Naive thymus-derived CD8-positive, alpha-beta T cell (primary cell): ENCODE results near the gene P2RY11. TPM values are rescaled to one million over a fixed set of nuclear protein-coding genes. Genes with fewer than 3 reads are reported as not detected.

Experiments
- polyA plus RNA-seq, 3 donors: library from polyadenylated mRNA; unstranded; fragments of 300-500 nt; fragmentation: Illumina TruSeq; gene quantifications; one replicate each; pipeline ENCODE4 v1.2.3, GENCODE V29; 2021
- total RNA-seq, 8 experiments: library from RNA in 2 of 8; stranded (reverse) in 2 of 8; gene quantifications; one replicate each; pipeline ENCODE4 v1.2.3 and lab custom pipeline; 2021 to 2026

The P2RY11 gene
- total and polyA plus RNA-seq, 5 experiments from 2014 or later = 2.2 to 68.0 (median 4.2) TPM

Other genes starting within 250 kb of the P2RY11 start
- gene OLFM2, start 175.2 kb upstream of the P2RY11 start, total RNA-seq = 10 to 100 TPM; 14.5 to 14.8 TPM
- 10 to 100 TPM in 2 of 3 donors, 1 to 10 TPM in 1; 6.1 to 12.8 (median 11.2) TPM for gene OLFM2, start 175.2 kb upstream of the P2RY11 start, polyA plus RNA-seq
- not detected for gene COL5A3, start 101.2 kb upstream of the P2RY11 start, total RNA-seq
- not detected for gene COL5A3, start 101.2 kb upstream of the P2RY11 start, polyA plus RNA-seq
- not detected for gene RDH8, start 98.2 kb upstream of the P2RY11 start, total RNA-seq
- gene RDH8, start 98.2 kb upstream of the P2RY11 start, polyA plus RNA-seq = not detected
- gene SHFL, start 25.4 kb upstream of the P2RY11 start, total RNA-seq = 100 to 1,000 TPM; 109 to 113 TPM
- gene SHFL, start 25.4 kb upstream of the P2RY11 start, polyA plus RNA-seq = 10 to 100 TPM; 32.0 to 51.3 (median 34.6) TPM
- 1 to 10 TPM; 1.3 to 1.8 TPM for gene ANGPTL6, start 9.0 kb upstream of the P2RY11 start, total RNA-seq
- gene ANGPTL6, start 9.0 kb upstream of the P2RY11 start, polyA plus RNA-seq = under 1 TPM; 0.54 to 0.82 (median 0.65) TPM
- 100 to 1,000 TPM; 109 to 122 TPM for gene PPAN, start 5.3 kb upstream of the P2RY11 start, total RNA-seq
- gene PPAN, start 5.3 kb upstream of the P2RY11 start, polyA plus RNA-seq = 10 to 100 TPM; 15.7 to 42.7 (median 25.8) TPM
- gene EIF3G, start 8.2 kb downstream of the P2RY11 start, total RNA-seq = 100 to 1,000 TPM; 363 to 378 TPM
- 100 to 1,000 TPM; 226 to 282 (median 269) TPM for gene EIF3G, start 8.2 kb downstream of the P2RY11 start, polyA plus RNA-seq
- 100 to 1,000 TPM; 228 to 231 TPM for gene DNMT1, start 83.3 kb downstream of the P2RY11 start, total RNA-seq
- 100 to 1,000 TPM in 2 of 3 donors, 10 to 100 TPM in 1; 93.7 to 146 (median 142) TPM for gene DNMT1, start 83.3 kb downstream of the P2RY11 start, polyA plus RNA-seq
- 1 to 10 TPM; 3.0 TPM for gene S1PR2, start 119.6 kb downstream of the P2RY11 start, total RNA-seq
- under 1 TPM; 0.18 to 0.60 (median 0.48) TPM for gene S1PR2, start 119.6 kb downstream of the P2RY11 start, polyA plus RNA-seq
- gene MRPL4, start 140.5 kb downstream of the P2RY11 start, total RNA-seq = 10 to 100 TPM; 47.9 to 50.8 TPM
- 10 to 100 TPM; 25.3 to 50.6 (median 31.3) TPM for gene MRPL4, start 140.5 kb downstream of the P2RY11 start, polyA plus RNA-seq
- 1 to 10 TPM; 1.9 to 2.0 TPM for gene ICAM1, start 159.4 kb downstream of the P2RY11 start, total RNA-seq
- gene ICAM1, start 159.4 kb downstream of the P2RY11 start, polyA plus RNA-seq = 1 to 10 TPM; 1.2 to 3.9 (median 2.8) TPM
- gene ICAM4, start 175.3 kb downstream of the P2RY11 start, total RNA-seq = under 1 TPM in 1 of 2 experiments, not detected in 1; 0.57 TPM
- gene ICAM4, start 175.3 kb downstream of the P2RY11 start, polyA plus RNA-seq = under 1 TPM in 2 of 3 donors, not detected in 1; 0.22 to 0.42 TPM
- not detected for gene ICAM5, start 178.3 kb downstream of the P2RY11 start, total RNA-seq
- not detected for gene ICAM5, start 178.3 kb downstream of the P2RY11 start, polyA plus RNA-seq
- 10 to 100 TPM; 10.0 to 12.2 TPM for gene ZGLP1, start 198.1 kb downstream of the P2RY11 start, total RNA-seq
- gene ZGLP1, start 198.1 kb downstream of the P2RY11 start, polyA plus RNA-seq = under 1 TPM in 1 of 3 donors, not detected in 2; 0.27 TPM
- 10 to 100 TPM; 11.9 to 14.9 TPM for gene FDX2, start 204.3 kb downstream of the P2RY11 start, total RNA-seq
- gene FDX2, start 204.3 kb downstream of the P2RY11 start, polyA plus RNA-seq = 10 to 100 TPM; 14.3 to 26.7 (median 18.4) TPM
- gene RAVER1, start 221.8 kb downstream of the P2RY11 start, total RNA-seq = 10 to 100 TPM; 52.1 to 55.8 TPM
- 10 to 100 TPM; 11.2 to 23.6 (median 17.5) TPM for gene RAVER1, start 221.8 kb downstream of the P2RY11 start, polyA plus RNA-seq
- gene ICAM3, start 227.9 kb downstream of the P2RY11 start, total RNA-seq = 100 to 1,000 TPM; 122 to 127 TPM
- gene ICAM3, start 227.9 kb downstream of the P2RY11 start, polyA plus RNA-seq = 100 to 1,000 TPM; 214 to 229 (median 221) TPM